ENCODE data around the gene IL18RAP. TPM values are rescaled to one million over a fixed set of nuclear protein-coding genes. Genes with fewer than 3 reads are reported as not detected.

The IL18RAP gene, protein sequence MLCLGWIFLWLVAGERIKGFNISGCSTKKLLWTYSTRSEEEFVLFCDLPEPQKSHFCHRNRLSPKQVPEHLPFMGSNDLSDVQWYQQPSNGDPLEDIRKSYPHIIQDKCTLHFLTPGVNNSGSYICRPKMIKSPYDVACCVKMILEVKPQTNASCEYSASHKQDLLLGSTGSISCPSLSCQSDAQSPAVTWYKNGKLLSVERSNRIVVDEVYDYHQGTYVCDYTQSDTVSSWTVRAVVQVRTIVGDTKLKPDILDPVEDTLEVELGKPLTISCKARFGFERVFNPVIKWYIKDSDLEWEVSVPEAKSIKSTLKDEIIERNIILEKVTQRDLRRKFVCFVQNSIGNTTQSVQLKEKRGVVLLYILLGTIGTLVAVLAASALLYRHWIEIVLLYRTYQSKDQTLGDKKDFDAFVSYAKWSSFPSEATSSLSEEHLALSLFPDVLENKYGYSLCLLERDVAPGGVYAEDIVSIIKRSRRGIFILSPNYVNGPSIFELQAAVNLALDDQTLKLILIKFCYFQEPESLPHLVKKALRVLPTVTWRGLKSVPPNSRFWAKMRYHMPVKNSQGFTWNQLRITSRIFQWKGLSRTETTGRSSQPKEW
- total RNA-seq (2022) (not detected in 2 replicates), Bru-seq, nascent RNA (percentile 5 among the genes with signal in this experiment), BruChase-seq, experiment 1, labeled RNA remaining after a 2-hour chase (percentile 7 among the genes with signal in this experiment), BruChase-seq, experiment 2, labeled RNA remaining after a 6-hour chase (percentile 3 among the genes with signal in this experiment)
- long read RNA-seq: 0 reads

DNA sequence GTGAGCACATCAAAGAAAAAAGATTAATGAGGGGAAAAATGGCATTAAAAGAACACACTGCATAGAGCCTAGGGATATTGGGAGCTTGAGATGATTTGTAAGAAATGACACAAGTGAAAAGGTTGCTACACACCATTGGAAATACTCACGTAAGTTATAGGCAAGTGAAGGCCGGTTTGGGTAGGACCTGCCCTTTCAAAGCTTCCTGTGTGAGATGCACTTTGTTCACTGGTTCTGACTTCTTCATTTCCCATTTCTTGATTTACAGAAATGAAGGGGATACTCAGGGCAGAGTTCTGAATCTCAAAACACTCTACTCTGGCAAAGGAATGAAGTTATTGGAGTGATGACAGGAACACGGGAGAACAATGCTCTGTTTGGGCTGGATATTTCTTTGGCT is at the start of gene IL18RAP:
IL18RAP (plus strand) TSS at position 251 of the 400 bp plus-strand sequence; CDS start at position 369, 118 bp downstream.
- Histone ChIP-seq H3K4me1 (no peaks in the 10 kb centered on the region), H3K9me3 (no peaks in the 10 kb centered on the region; the same call in 1 of the 2 replicates), H3K4me3 (ENCODE audit: low read depth, low read length) (no peak within 1 kb of the TSS), H3K27me3 (replicated peaks; ENCODE audit: control insufficient read depth, insufficient read depth, low read length) (peaks cover 2% of the 10 kb centered on the region; the same call in 1 of the 2 replicates), H3K36me3 (ENCODE audit: control insufficient read depth, insufficient read depth, low read length) (no peaks in the 10 kb centered on the region)
- Mint-ChIP-seq H3K4me3 (ENCODE audit: unreplicated experiment) (no peak within 1 kb of the TSS), H3K36me3 (ENCODE audit: insufficient read depth, unreplicated experiment) (no peaks in the 10 kb centered on the region), H3K4me1 (ENCODE audit: low read depth, unreplicated experiment) (no peaks in the 10 kb centered on the region), H3K27me3 (ENCODE audit: insufficient read depth, unreplicated experiment) (peaks cover 22% of the 10 kb centered on the region), H3K9me3 (ENCODE audit: unreplicated experiment) (no peaks in the 10 kb centered on the region), H3K27ac (ENCODE audit: unreplicated experiment) (no peak within 1 kb of the TSS)
- POLR2A ChIA-PET: no interaction called here
- CTCF ChIA-PET: no interaction called here
- no peak for DNase-seq
- no TSS peak for BruUV-seq (replicated peaks)
- TF ChIP-seq, protein P1, sequence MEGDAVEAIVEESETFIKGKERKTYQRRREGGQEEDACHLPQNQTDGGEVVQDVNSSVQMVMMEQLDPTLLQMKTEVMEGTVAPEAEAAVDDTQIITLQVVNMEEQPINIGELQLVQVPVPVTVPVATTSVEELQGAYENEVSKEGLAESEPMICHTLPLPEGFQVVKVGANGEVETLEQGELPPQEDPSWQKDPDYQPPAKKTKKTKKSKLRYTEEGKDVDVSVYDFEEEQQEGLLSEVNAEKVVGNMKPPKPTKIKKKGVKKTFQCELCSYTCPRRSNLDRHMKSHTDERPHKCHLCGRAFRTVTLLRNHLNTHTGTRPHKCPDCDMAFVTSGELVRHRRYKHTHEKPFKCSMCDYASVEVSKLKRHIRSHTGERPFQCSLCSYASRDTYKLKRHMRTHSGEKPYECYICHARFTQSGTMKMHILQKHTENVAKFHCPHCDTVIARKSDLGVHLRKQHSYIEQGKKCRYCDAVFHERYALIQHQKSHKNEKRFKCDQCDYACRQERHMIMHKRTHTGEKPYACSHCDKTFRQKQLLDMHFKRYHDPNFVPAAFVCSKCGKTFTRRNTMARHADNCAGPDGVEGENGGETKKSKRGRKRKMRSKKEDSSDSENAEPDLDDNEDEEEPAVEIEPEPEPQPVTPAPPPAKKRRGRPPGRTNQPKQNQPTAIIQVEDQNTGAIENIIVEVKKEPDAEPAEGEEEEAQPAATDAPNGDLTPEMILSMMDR (IDR thresholded peaks at IDR 0.05; ENCODE audit: insufficient read depth in 1 of 2, low read depth in 1 of 2, low read length in 1 of 2, severe bottlenecking in 1 of 2, unreplicated experiment in 1 of 2): no peak
- intact Hi-C loops (cut with micrococcal nuclease; ENCODE audit: unreplicated experiment): no loop called here

DNA sequence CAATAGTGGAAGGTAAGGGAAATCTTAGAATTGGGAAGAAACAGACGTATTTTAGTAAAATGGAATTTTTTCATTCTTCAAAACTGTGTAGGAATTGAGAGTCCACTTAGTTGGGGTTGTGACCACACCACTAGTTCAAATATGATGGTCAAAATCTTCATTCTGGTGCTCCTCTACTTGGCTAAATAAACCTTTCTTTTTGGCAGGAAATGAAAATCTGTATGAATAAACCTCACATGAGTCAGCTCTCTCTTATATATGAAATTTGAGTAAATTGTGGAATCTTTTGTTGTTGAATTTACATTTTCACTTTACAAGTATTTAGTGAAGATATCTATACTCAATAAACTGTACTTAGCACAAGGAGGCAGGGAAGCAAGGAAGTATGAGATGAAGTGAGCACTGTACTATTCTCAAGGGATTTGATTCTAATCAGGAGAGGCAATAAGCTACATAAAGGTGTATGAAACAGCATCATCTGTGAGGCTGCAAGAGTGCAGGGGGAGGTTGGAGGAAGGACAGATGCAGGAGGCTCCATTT is 46.8 kb upstream of the IL18RAP start:
- CTCF ChIA-PET: no interaction called here
- Mint-ChIP-seq H3K4me3 (ENCODE audit: unreplicated experiment) (no peak overlapping the region), H3K4me1 (ENCODE audit: low read depth, unreplicated experiment) (no peaks in the 10 kb centered on the region), H3K9me3 (ENCODE audit: unreplicated experiment) (no peaks in the 10 kb centered on the region), H3K36me3 (ENCODE audit: insufficient read depth, unreplicated experiment) (no peaks in the 10 kb centered on the region), H3K27ac (ENCODE audit: unreplicated experiment) (no peak overlapping the region), H3K27me3 (ENCODE audit: insufficient read depth, unreplicated experiment) (peaks cover 9% of the 10 kb centered on the region)
- BruUV-seq (replicated peaks): no TSS peak
- TF ChIP-seq, protein P1 (IDR thresholded peaks at IDR 0.05; ENCODE audit: insufficient read depth in 1 of 2, low read depth in 1 of 2, low read length in 1 of 2, severe bottlenecking in 1 of 2, unreplicated experiment in 1 of 2): no peak
- intact Hi-C loops (cut with micrococcal nuclease; ENCODE audit: unreplicated experiment): no loop called here
- Histone ChIP-seq H3K9me3 (no peaks in the 10 kb centered on the region), H3K36me3 (ENCODE audit: control insufficient read depth, insufficient read depth, low read length) (no peaks in the 10 kb centered on the region), H3K27me3 (replicated peaks; ENCODE audit: control insufficient read depth, insufficient read depth, low read length) (no peaks in the 10 kb centered on the region), H3K4me1 (no peaks in the 10 kb centered on the region), H3K4me3 (ENCODE audit: low read depth, low read length) (no peak overlapping the region)
- no peak for DNase-seq
- POLR2A ChIA-PET: no interaction called here

DNA sequence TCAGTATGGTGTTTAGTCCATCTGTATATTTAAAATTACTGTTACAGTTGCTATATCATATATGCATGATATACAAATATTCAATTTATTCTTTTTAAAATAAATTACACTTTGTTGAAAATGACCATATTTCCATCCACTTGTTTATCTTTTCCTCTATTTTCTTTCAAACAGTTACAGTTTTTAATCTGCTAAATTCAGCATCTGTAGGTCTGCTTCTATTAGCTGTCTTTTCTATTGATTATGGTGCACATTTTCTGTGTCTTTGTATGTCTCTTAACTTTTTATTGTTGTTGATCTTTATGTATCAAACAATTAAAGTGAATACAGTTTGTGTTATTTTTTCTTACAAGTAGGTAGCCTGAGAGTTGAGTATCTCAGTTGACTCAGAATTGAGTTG is 39.2 kb upstream of the IL18RAP start:
- TF ChIP-seq, protein P1 (IDR thresholded peaks at IDR 0.05; ENCODE audit: insufficient read depth in 1 of 2, low read depth in 1 of 2, low read length in 1 of 2, severe bottlenecking in 1 of 2, unreplicated experiment in 1 of 2): no peak
- intact Hi-C loops (cut with micrococcal nuclease; ENCODE audit: unreplicated experiment): no loop called here
- peaks cover 22% of the 10 kb centered on the region for H3K9me3 Mint-ChIP-seq (ENCODE audit: unreplicated experiment)
- no peak overlapping the region for H3K4me3 Mint-ChIP-seq (ENCODE audit: unreplicated experiment)
- no peak for DNase-seq
- no TSS peak for BruUV-seq (replicated peaks)
- ChIA-PET CTCF (no interaction called here), POLR2A (no interaction called here)
- no peak overlapping the region for H3K27ac Mint-ChIP-seq (ENCODE audit: unreplicated experiment)
- H3K9me3 ChIP-seq: peaks cover 9% of the 10 kb centered on the region
- no peaks in the 10 kb centered on the region for H3K4me1 Mint-ChIP-seq (ENCODE audit: low read depth, unreplicated experiment)
- H3K4me3 ChIP-seq (ENCODE audit: low read depth, low read length): no peak overlapping the region
- H3K4me1 ChIP-seq: no peaks in the 10 kb centered on the region
- no peaks in the 10 kb centered on the region for H3K36me3 Mint-ChIP-seq (ENCODE audit: insufficient read depth, unreplicated experiment)
- H3K27me3 ChIP-seq (replicated peaks; ENCODE audit: control insufficient read depth, insufficient read depth, low read length): no peaks in the 10 kb centered on the region; the same call in 1 of the 2 replicates
- no peaks in the 10 kb centered on the region for H3K36me3 ChIP-seq (ENCODE audit: control insufficient read depth, insufficient read depth, low read length)
- H3K27me3 Mint-ChIP-seq (ENCODE audit: insufficient read depth, unreplicated experiment): peaks cover 5% of the 10 kb centered on the region

Measured in Caco-2 (cell line).